A549 treated with AZD9567 at 1 μM for 4 hours (cell line): ENCODE data around the gene XDH. TPM values are rescaled to one million over a fixed set of nuclear protein-coding genes. Genes with fewer than 3 reads are reported as not detected.

Experiments
- total RNA-seq: library from RNA; stranded (reverse); fragments of 200-300 nt; extraction: Qiagen RNA extraction; gene quantifications from 5 replicates; pipeline ENCODE4 v1.2.3, GENCODE V29; 2022; ENCODE audit not compliant: insufficient read depth

Gene XDH
- total RNA-seq: 0.33 to 1.3 TPM (median 0.90 TPM) in 5 replicates

DNA sequence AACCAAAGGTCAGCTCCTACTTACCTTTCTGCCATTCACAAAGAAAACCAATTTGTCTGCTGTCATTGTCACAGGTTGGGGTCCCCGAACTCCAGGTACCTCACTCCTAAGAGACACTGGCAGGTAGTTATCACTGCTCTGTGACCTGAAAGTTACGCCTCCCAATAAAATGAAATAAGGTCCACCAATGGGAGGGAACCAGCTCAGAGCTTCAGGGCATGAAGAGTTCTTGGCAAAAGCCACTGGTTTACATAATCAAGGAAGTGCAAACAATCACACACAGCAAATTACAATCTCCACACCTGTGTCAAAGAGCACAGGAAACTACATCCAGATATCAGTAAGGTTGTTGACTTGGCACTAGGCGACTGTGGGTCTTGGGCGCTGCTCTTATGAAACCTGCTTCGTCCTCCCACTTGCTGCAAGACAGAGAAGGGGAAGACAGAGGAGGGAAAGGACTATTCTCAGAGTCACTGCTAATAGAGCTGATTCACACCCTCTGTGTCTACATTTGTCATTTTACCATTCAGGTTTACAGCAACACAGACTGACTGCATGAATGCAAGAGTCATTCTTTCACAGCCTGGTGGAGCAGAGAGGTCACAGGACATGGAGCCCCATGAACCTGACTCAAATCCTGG, at the start of gene XDH:
TSS of gene XDH (minus strand) at position 142 of the 641 bp plus-strand sequence. CDS start at position 66, 76 bp downstream.

Other genes starting within 250 kb of the XDH start
- gene CAPN14, start 197.2 kb downstream of the XDH start, total RNA-seq: 0.02 to 0.03 TPM (median 0.02 TPM) in 4 of 5 replicates, not detected in the other
- gene EHD3, start 180.6 kb downstream of the XDH start, total RNA-seq: 4.9 to 7.1 TPM (median 6.3 TPM) in 5 replicates
- gene SRD5A2, start 166.2 kb upstream of the XDH start, total RNA-seq: 0.01 to 0.05 TPM (median 0.02 TPM) in 4 of 5 replicates, not detected in the other